Measurements from ENCODE around the gene GABRG3. TPM values are rescaled to one million over a fixed set of nuclear protein-coding genes. Genes with fewer than 3 reads are reported as not detected.

GABRG3 gene
- total and polyA plus RNA-seq, 3 donors from 2014 or later = 3.7 to 13.4 (median 6.9) TPM

DNA sequence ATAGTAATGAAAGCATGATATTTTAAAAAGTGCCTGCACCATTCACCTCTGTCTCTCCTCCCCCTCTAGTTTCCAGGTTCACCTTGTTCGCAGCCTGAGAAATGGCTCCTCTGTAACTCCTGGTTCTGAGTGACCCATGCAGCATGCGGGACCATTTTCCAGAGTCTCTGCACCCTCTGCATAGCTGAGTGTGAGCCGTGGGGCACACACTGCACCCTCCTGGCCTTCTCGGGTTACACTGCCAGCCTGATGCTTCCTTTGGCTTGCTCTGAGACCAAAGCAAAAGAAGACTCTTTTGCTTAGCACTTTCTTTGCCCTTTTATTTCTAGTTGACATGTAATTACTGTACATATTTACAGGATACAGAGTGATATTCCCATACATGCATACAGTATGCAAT is 287.3 kb downstream of the GABRG3 start:
- Histone ChIP-seq H3K27ac (no peak overlapping the region), H3K4me3 (no peak overlapping the region), H3K4me1 (no peaks in the 10 kb centered on the region), H3K9me3 (no peaks in the 10 kb centered on the region), H3K27me3 (no peaks in the 10 kb centered on the region), H3K36me3 (ENCODE audit: low read depth, missing control alignments) (no peaks in the 10 kb centered on the region)
- TF ChIP-seq, protein P1, sequence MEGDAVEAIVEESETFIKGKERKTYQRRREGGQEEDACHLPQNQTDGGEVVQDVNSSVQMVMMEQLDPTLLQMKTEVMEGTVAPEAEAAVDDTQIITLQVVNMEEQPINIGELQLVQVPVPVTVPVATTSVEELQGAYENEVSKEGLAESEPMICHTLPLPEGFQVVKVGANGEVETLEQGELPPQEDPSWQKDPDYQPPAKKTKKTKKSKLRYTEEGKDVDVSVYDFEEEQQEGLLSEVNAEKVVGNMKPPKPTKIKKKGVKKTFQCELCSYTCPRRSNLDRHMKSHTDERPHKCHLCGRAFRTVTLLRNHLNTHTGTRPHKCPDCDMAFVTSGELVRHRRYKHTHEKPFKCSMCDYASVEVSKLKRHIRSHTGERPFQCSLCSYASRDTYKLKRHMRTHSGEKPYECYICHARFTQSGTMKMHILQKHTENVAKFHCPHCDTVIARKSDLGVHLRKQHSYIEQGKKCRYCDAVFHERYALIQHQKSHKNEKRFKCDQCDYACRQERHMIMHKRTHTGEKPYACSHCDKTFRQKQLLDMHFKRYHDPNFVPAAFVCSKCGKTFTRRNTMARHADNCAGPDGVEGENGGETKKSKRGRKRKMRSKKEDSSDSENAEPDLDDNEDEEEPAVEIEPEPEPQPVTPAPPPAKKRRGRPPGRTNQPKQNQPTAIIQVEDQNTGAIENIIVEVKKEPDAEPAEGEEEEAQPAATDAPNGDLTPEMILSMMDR (IDR thresholded peaks at IDR 0.05) = no peak
- TF ChIP-seq POLR2A (IDR thresholded peaks at IDR 0.05) = no peak
- no peak for DNase-seq
- WGBS, 2 donors = 67 to 80% methylated on average over 4 of the region's 4 CpGs
- intact Hi-C loops (cut with DNase I; ENCODE audit: low total_unique reads) = no loop called here

DNA sequence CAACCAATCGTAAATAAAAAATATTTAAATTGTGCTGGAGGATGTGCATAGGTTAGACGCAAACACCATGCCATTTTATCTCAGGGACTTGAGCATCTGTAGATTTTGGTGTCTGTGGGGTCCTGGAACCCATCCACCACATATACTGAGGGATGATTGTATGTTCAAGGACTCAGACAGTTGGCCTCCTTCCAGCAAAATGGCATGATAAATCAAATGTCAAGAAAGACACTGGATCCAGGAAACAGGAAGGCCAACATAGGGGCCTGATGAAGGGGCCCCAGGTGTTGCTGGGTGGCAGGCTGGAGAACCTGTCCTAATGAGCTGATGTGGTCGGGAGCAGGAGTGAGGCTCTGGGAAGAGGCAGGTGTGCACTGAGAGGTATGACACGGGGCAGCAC is 289.5 kb downstream of the GABRG3 start:
- WGBS, 2 donors = 58 to 63% methylated on average over 4 of the region's 4 CpGs
- H3K27ac ChIP-seq = no peak overlapping the region
- TF ChIP-seq, protein P1 (IDR thresholded peaks at IDR 0.05) = no peak
- TF ChIP-seq POLR2A (IDR thresholded peaks at IDR 0.05) = no peak
- no peaks in the 10 kb centered on the region for H3K36me3 ChIP-seq (ENCODE audit: low read depth, missing control alignments)
- DNase-seq = no peak
- H3K27me3 ChIP-seq = no peaks in the 10 kb centered on the region
- no peak overlapping the region for H3K4me3 ChIP-seq
- intact Hi-C loops (cut with DNase I; ENCODE audit: low total_unique reads) = no loop called here
- H3K9me3 ChIP-seq = no peaks in the 10 kb centered on the region
- no peaks in the 10 kb centered on the region for H3K4me1 ChIP-seq

DNA sequence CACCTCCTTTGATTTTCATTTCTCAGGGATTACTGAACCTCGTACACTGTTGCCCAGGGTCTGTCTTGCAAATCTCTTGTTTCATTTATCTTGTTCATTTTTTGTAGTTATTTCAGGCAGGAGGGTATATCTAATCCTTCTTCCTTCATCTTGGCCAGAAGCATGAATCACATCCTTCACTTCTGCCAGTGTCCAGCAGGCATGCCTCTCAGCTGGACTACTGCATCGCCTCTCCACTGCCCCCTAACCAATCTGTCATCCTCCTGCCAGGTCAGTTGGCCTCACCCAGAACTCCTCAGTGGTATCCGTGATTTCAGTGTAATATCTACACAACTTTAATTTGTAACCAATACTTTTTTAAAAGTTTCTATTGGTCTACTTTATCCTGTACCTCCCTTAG is 297.9 kb downstream of the GABRG3 start:
- intact Hi-C loops (cut with DNase I; ENCODE audit: low total_unique reads) = no loop called here
- H3K4me3 ChIP-seq = no peak overlapping the region
- no peaks in the 10 kb centered on the region for H3K36me3 ChIP-seq (ENCODE audit: low read depth, missing control alignments)
- DNase-seq = no peak
- H3K27me3 ChIP-seq = no peaks in the 10 kb centered on the region
- no peak overlapping the region for H3K27ac ChIP-seq
- H3K4me1 ChIP-seq = no peaks in the 10 kb centered on the region
- 79 to 84% methylated on average over 3 of the region's 3 CpGs for WGBS, 2 donors
- H3K9me3 ChIP-seq = no peaks in the 10 kb centered on the region
- no peak for TF ChIP-seq POLR2A (IDR thresholded peaks at IDR 0.05)
- TF ChIP-seq, protein P1 (IDR thresholded peaks at IDR 0.05) = no peak

GRCh38 chr15:27271258-27271657 is 300.3 kb downstream of the GABRG3 start:
- 90% methylated on average over 9 to 15 of the region's 15 CpGs for WGBS, 2 donors
- Histone ChIP-seq H3K27ac (no peak overlapping the region), H3K4me3 (no peak overlapping the region), H3K9me3 (no peaks in the 10 kb centered on the region), H3K27me3 (no peaks in the 10 kb centered on the region), H3K4me1 (no peaks in the 10 kb centered on the region), H3K36me3 (ENCODE audit: low read depth, missing control alignments) (no peaks in the 10 kb centered on the region)
- DNase-seq = no peak
- TF ChIP-seq POLR2A (IDR thresholded peaks at IDR 0.05) = no peak
- TF ChIP-seq, protein P1 (IDR thresholded peaks at IDR 0.05) = no peak
- intact Hi-C loops (cut with DNase I; ENCODE audit: low total_unique reads) = no loop called here

- intact Hi-C loops (cut with DNase I; ENCODE audit: low total_unique reads) = no loop called here
- DNase-seq = no peak
- H3K27me3 ChIP-seq = no peaks in the 10 kb centered on the region
- no peak overlapping the region for H3K4me3 ChIP-seq
- H3K27ac ChIP-seq = no peak overlapping the region
- TF ChIP-seq POLR2A (IDR thresholded peaks at IDR 0.05) = no peak
- TF ChIP-seq, protein P1 (IDR thresholded peaks at IDR 0.05) = no peak
- H3K36me3 ChIP-seq (ENCODE audit: low read depth, missing control alignments) = no peaks in the 10 kb centered on the region
- no peaks in the 10 kb centered on the region for H3K4me1 ChIP-seq
- no peaks in the 10 kb centered on the region for H3K9me3 ChIP-seq
Measured at GRCh38 chr15:27272427-27272826, 301.4 kb downstream of the GABRG3 start.
